ENCODE data around the gene COL26A1. TPM values are rescaled to one million over a fixed set of nuclear protein-coding genes. Genes with fewer than 3 reads are reported as not detected.

The COL26A1 gene
- polyA plus RNA-seq, 1 experiment: 0.48 TPM

DNA sequence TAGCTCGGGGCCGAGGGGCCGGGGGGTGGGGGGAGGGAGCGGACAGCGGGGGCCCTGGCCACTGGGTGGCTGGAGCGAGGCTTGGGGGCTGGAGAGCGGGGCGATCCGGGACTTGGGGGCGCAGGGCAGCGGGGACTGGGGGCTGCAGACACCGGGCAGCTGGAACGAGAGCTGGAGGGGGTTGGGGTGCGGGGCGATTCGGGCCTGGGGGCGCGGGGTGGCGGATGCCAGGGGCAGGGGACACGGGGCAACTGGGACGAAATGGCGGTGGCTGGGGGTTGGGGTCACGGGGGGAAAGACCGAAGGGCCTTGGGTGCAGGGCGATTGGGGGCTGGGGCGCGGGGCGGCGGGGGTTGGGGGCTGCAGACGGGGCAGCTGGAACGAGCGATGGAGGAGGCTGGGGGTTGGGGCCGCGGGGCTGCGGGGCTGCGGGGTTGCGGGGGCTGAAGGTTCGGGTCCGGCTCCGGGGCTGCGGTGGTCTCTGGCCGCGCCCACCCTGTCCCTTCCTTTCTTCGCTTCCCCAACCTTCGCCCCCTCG, 590 bp downstream of the COL26A1 start:
- Histone ChIP-seq H3K4me3 (ENCODE audit: low read depth, low read length) (peak overlapping the region; percentile 38), H3K27me3 (ENCODE audit: control insufficient read depth, insufficient read depth, low read length) (peaks cover 8% of the 10 kb centered on the region), H3K36me3 (ENCODE audit: control insufficient read depth, insufficient read depth, low read length) (no peaks in the 10 kb centered on the region)
- TF ChIP-seq, protein P1, sequence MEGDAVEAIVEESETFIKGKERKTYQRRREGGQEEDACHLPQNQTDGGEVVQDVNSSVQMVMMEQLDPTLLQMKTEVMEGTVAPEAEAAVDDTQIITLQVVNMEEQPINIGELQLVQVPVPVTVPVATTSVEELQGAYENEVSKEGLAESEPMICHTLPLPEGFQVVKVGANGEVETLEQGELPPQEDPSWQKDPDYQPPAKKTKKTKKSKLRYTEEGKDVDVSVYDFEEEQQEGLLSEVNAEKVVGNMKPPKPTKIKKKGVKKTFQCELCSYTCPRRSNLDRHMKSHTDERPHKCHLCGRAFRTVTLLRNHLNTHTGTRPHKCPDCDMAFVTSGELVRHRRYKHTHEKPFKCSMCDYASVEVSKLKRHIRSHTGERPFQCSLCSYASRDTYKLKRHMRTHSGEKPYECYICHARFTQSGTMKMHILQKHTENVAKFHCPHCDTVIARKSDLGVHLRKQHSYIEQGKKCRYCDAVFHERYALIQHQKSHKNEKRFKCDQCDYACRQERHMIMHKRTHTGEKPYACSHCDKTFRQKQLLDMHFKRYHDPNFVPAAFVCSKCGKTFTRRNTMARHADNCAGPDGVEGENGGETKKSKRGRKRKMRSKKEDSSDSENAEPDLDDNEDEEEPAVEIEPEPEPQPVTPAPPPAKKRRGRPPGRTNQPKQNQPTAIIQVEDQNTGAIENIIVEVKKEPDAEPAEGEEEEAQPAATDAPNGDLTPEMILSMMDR (IDR thresholded peaks at IDR 0.05; ENCODE audit: insufficient read depth, low read depth, low read length): no peak
- CTCF ChIA-PET: interaction anchor here (0.6 to 5.3 kb wide), 10 partner anchors 10 to 200 kb away, joined by 3 to 88 read pairs (median 5); no protein-coding TSS in a partner anchor
- no peak for DNase-seq (ENCODE audit: low read depth)
- POLR2A ChIA-PET: no interaction called here

- DNase-seq (ENCODE audit: low read depth): no peak
- H3K27me3 ChIP-seq (ENCODE audit: control insufficient read depth, insufficient read depth, low read length): peaks cover 10% of the 10 kb centered on the region
- CTCF ChIA-PET: interaction anchor here (0.6 to 5.3 kb wide), 29 partner anchors 9 to 1095 kb away, joined by 3 to 88 read pairs (median 5); no protein-coding TSS in a partner anchor
- peak overlapping the region; percentile 38 for H3K4me3 ChIP-seq (ENCODE audit: low read depth, low read length)
- H3K36me3 ChIP-seq (ENCODE audit: control insufficient read depth, insufficient read depth, low read length): no peaks in the 10 kb centered on the region
- TF ChIP-seq, protein P1 (IDR thresholded peaks at IDR 0.05; ENCODE audit: insufficient read depth, low read depth, low read length): peak; percentile 74
- POLR2A ChIA-PET: no interaction called here
These were observed 1.2 kb downstream of the COL26A1 start for GRCh38 chr7:101363734-101364374.

DNA sequence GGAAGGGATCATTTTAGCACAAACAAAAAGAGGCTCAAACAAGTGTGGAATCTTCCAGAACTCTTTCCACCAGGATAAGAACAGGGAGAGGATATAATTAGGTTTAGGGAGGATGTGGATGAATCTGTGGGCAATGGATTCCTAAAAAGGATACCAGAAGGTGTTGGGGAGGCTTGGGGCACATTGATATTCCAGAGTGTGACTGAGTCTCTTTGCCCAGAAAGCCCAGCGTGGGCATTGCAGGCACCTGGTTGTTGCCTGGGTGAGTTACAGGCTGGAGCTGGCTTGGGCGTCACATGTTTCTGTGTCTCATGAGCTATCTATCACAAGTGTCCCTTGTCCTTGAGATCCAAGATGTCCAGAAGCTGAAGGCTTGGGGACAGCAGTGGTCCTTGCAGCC, 3.3 kb downstream of the COL26A1 start:
- peaks cover 14% of the 10 kb centered on the region for H3K27me3 ChIP-seq (ENCODE audit: control insufficient read depth, insufficient read depth, low read length)
- ChIA-PET POLR2A (no interaction called here), CTCF (interaction anchor here (1.1 to 4.2 kb wide), 5 partner anchors 17 to 172 kb away, joined by 3 to 28 read pairs (median 4); no protein-coding TSS in a partner anchor)
- no peaks in the 10 kb centered on the region for H3K36me3 ChIP-seq (ENCODE audit: control insufficient read depth, insufficient read depth, low read length)
- DNase-seq (ENCODE audit: low read depth): no peak
- no peak overlapping the region for H3K4me3 ChIP-seq (ENCODE audit: low read depth, low read length)
- TF ChIP-seq, protein P1 (IDR thresholded peaks at IDR 0.05; ENCODE audit: insufficient read depth, low read depth, low read length): no peak

GRCh38 chr7:101367676-101368075, 5.0 kb downstream of the COL26A1 start:
- TF ChIP-seq, protein P1 (IDR thresholded peaks at IDR 0.05; ENCODE audit: insufficient read depth, low read depth, low read length): no peak
- CTCF ChIA-PET: interaction anchor here (1.5 to 4.2 kb wide), 2 partner anchors 44 to 140 kb away, joined by 6 to 28 read pairs; no protein-coding TSS in a partner anchor
- Histone ChIP-seq H3K4me3 (ENCODE audit: low read depth, low read length) (no peak overlapping the region), H3K27me3 (ENCODE audit: control insufficient read depth, insufficient read depth, low read length) (peaks cover 18% of the 10 kb centered on the region), H3K36me3 (ENCODE audit: control insufficient read depth, insufficient read depth, low read length) (no peaks in the 10 kb centered on the region)
- DNase-seq (ENCODE audit: low read depth): no peak
- POLR2A ChIA-PET: no interaction called here

GRCh38 chr7:101368422-101369165, 5.9 kb downstream of the COL26A1 start:
- DNase-seq (ENCODE audit: low read depth): no peak
- TF ChIP-seq, protein P1 (IDR thresholded peaks at IDR 0.05; ENCODE audit: insufficient read depth, low read depth, low read length): no peak
- ChIA-PET CTCF (interaction anchor here (0.6 to 4.2 kb wide), 6 partner anchors 21 to 634 kb away, joined by 3 to 28 read pairs (median 3); no protein-coding TSS in a partner anchor), POLR2A (no interaction called here)
- no peaks in the 10 kb centered on the region for H3K36me3 ChIP-seq (ENCODE audit: control insufficient read depth, insufficient read depth, low read length)
- no peak overlapping the region for H3K4me3 ChIP-seq (ENCODE audit: low read depth, low read length)
- H3K27me3 ChIP-seq (ENCODE audit: control insufficient read depth, insufficient read depth, low read length): peaks cover 22% of the 10 kb centered on the region

All from BJ (cell line).